ENCODE results near the gene ETS2. TPM values are rescaled to one million over a fixed set of nuclear protein-coding genes. Genes with fewer than 3 reads are reported as not detected.

ETS2 gene
- total RNA-seq, 2 donors from 2014 or later: 98.4 to 102 TPM

GRCh38 chr21:38813143-38813542 lies 7.4 kb downstream of the ETS2 start:
- H3K4me1 Mint-ChIP-seq: peaks cover 45% of the 10 kb centered on the region
- peak overlapping the region; percentile 65 for H3K9ac ChIP-seq (ENCODE audit: extremely low read depth, low read length, poor library complexity, severe bottlenecking)
- peak overlapping the region; percentile 99 for H3K27ac Mint-ChIP-seq
- no peaks in the 10 kb centered on the region for H3K9me3 Mint-ChIP-seq
- H3K36me3 ChIP-seq (ENCODE audit: control insufficient read depth, insufficient read depth, low read length): peaks cover 90% of the 10 kb centered on the region
- peak overlapping the region; percentile 37 for H3K4me3 ChIP-seq (ENCODE audit: low read length)
- no peaks in the 10 kb centered on the region for H3K27me3 Mint-ChIP-seq (ENCODE audit: insufficient read depth)
- TF ChIP-seq CTCF (conservative IDR thresholded peaks at IDR 0.05): peak; percentile 38
- peak overlapping the region; percentile 7 for H3K4me3 Mint-ChIP-seq
- H3K4me1 ChIP-seq (ENCODE audit: control insufficient read depth, insufficient read depth, low read length): peaks cover 11% of the 10 kb centered on the region
- peaks cover 8% of the 10 kb centered on the region for H3K9me3 ChIP-seq (ENCODE audit: control insufficient read depth, low read length)
- WGBS, 2 experiments (ENCODE audit: insufficient coverage in 1 of 2, insufficient read length in 1 of 2): 19 to 60% methylated on average over 1 to 2 of the region's 2 CpGs
- no peaks in the 10 kb centered on the region for H3K27me3 ChIP-seq (ENCODE audit: control insufficient read depth, insufficient read depth, low read length, poor library complexity, severe bottlenecking)
- DNase-seq: peak; percentile 93
- peak overlapping the region; percentile 27 for H3K27ac ChIP-seq (ENCODE audit: low read depth, low read length)
- H3K36me3 Mint-ChIP-seq (ENCODE audit: low read depth): peaks cover 89% of the 10 kb centered on the region

GRCh38 chr21:38813547-38813946 lies 7.8 kb downstream of the ETS2 start:
- peaks cover 93% of the 10 kb centered on the region for H3K36me3 ChIP-seq (ENCODE audit: control insufficient read depth, insufficient read depth, low read length)
- Mint-ChIP-seq H3K9me3 (no peaks in the 10 kb centered on the region), H3K27ac (peak overlapping the region; percentile 99), H3K36me3 (ENCODE audit: low read depth) (peaks cover 89% of the 10 kb centered on the region), H3K4me3 (peak overlapping the region; percentile 7), H3K27me3 (ENCODE audit: insufficient read depth) (no peaks in the 10 kb centered on the region), H3K4me1 (peaks cover 41% of the 10 kb centered on the region)
- peaks cover 11% of the 10 kb centered on the region for H3K4me1 ChIP-seq (ENCODE audit: control insufficient read depth, insufficient read depth, low read length)
- H3K27me3 ChIP-seq (ENCODE audit: control insufficient read depth, insufficient read depth, low read length, poor library complexity, severe bottlenecking): no peaks in the 10 kb centered on the region
- H3K9ac ChIP-seq (ENCODE audit: extremely low read depth, low read length, poor library complexity, severe bottlenecking): peak overlapping the region; percentile 4
- WGBS, 2 experiments (ENCODE audit: insufficient coverage in 1 of 2, insufficient read length in 1 of 2): 69 to 70% methylated on average over 6 to 8 of the region's 8 CpGs
- peak overlapping the region; percentile 37 for H3K4me3 ChIP-seq (ENCODE audit: low read length)
- DNase-seq: no peak
- H3K9me3 ChIP-seq (ENCODE audit: control insufficient read depth, low read length): peaks cover 8% of the 10 kb centered on the region
- no peak overlapping the region for H3K27ac ChIP-seq (ENCODE audit: low read depth, low read length)
- TF ChIP-seq CTCF (conservative IDR thresholded peaks at IDR 0.05): peak; percentile 7

- H3K27me3 Mint-ChIP-seq (ENCODE audit: insufficient read depth): no peaks in the 10 kb centered on the region
Observed at GRCh38 chr21:38814126-38815059, 8.7 kb downstream of the ETS2 start.

More at GRCh38 chr21:38814126-38815059, 8.7 kb downstream of the ETS2 start:
- no peaks in the 10 kb centered on the region for H3K9me3 Mint-ChIP-seq
- H3K27ac Mint-ChIP-seq: peak overlapping the region; percentile 90
- Histone ChIP-seq H3K9me3 (ENCODE audit: control insufficient read depth, low read length) (peaks cover 8% of the 10 kb centered on the region), H3K4me3 (ENCODE audit: low read length) (peak overlapping the region; percentile 12), H3K27ac (ENCODE audit: low read depth, low read length) (no peak overlapping the region), H3K27me3 (ENCODE audit: control insufficient read depth, insufficient read depth, low read length, poor library complexity, severe bottlenecking) (no peaks in the 10 kb centered on the region), H3K4me1 (ENCODE audit: control insufficient read depth, insufficient read depth, low read length) (peaks cover 11% of the 10 kb centered on the region), H3K9ac (ENCODE audit: extremely low read depth, low read length, poor library complexity, severe bottlenecking) (no peak overlapping the region), H3K36me3 (ENCODE audit: control insufficient read depth, insufficient read depth, low read length) (peaks cover 94% of the 10 kb centered on the region)
- no peak for TF ChIP-seq CTCF (conservative IDR thresholded peaks at IDR 0.05)
- peaks cover 94% of the 10 kb centered on the region for H3K36me3 Mint-ChIP-seq (ENCODE audit: low read depth)
- peak overlapping the region; percentile 32 for H3K4me3 Mint-ChIP-seq
- DNase-seq: peak; percentile 89
- 74 to 80% methylated on average over 15 to 16 of the region's 16 CpGs for WGBS, 2 experiments (ENCODE audit: insufficient coverage in 1 of 2, insufficient read length in 1 of 2)
- H3K4me1 Mint-ChIP-seq: peaks cover 38% of the 10 kb centered on the region

Measured in endodermal cell (in vitro differentiated cells).